Endothelial cell of umbilical vein (primary cell): Measurements from ENCODE around the gene DYNLT2. TPM values are rescaled to one million over a fixed set of nuclear protein-coding genes. Genes with fewer than 3 reads are reported as not detected.

Source experiments
- BruUV-seq: library from RNA; stranded (reverse); fragments of 400-500 nt; replicated peaks from 2 replicates; lab custom pipeline; 2021; lab: Mats Ljungman, UMichigan
- CTCF ChIA-PET: fragments of 300-600, 350-600 bp; sonication (Branson Sonifier 250); formaldehyde crosslinking; loops from one replicate; lab custom pipeline; 2021; ENCODE audit warnings: antibody characterized with exemption, inconsistent platforms; lab: Charles Lee
- POLR2A ChIA-PET: fragments of 300-600, 350-600 bp; sonication (Branson Sonifier 250); formaldehyde crosslinking; loops from one replicate; lab custom pipeline; 2021; ENCODE audit warnings: antibody characterized with exemption, inconsistent platforms; lab: Charles Lee
- DNase-seq: peaks from one replicate; pipeline ENCODE4 v3.0.0-alpha.2; 2011; ENCODE audit warnings: low read depth, low spot score
- FAIRE-seq: peaks from 2 replicates; lab custom pipeline; 2011; peaks lifted over from hg19 to GRCh38; lab: Jason Lieb, UNC
- H2AFZ ChIP-seq: 2 replicates; pipeline ENCODE4 v1.6.0; 2012; ENCODE audit warnings: low read depth, low read length, control low read depth, inconsistent platforms
- H3K27ac ChIP-seq: 2 replicates; pipeline ENCODE4 v1.5.1; 2011; ENCODE audit warnings: low read depth, mild to moderate bottlenecking, control low read depth, low read length, moderate library complexity; ENCODE audit not compliant: insufficient read depth
- H3K27me3 ChIP-seq, 2 experiments: 2 replicates each; pipeline versions ENCODE4 v1.6.0 to v1.6.1; 2011; ENCODE audit warnings: low read length in 2 of 2, mixed read lengths in 1 of 2; ENCODE audit not compliant: control insufficient read depth in 2 of 2, insufficient read depth in 2 of 2
- H3K36me3 ChIP-seq, 2 experiments: 2 replicates in 1 of 2; 3 replicates in 1 of 2; pipeline ENCODE4 v1.5.1; 2011; ENCODE audit warnings: low read length in 2 of 2, mild to moderate bottlenecking in 1 of 2, moderate library complexity in 1 of 2; ENCODE audit not compliant: control insufficient read depth in 2 of 2, insufficient read depth in 2 of 2; ENCODE audit errors: extremely low read depth in 1 of 2
- H3K4me1 ChIP-seq: 3 replicates; pipeline ENCODE4 v1.5.1; 2011; ENCODE audit warnings: mild to moderate bottlenecking, low read length; ENCODE audit not compliant: control insufficient read depth, insufficient read depth; ENCODE audit errors: extremely low read depth
- H3K4me2 ChIP-seq: 2 replicates; pipeline ENCODE4 v1.6.1; 2011; ENCODE audit warnings: low read length, control low read depth, mixed read lengths; ENCODE audit not compliant: insufficient read depth
- H3K4me3 ChIP-seq, 3 experiments: fragments of 200-600 bp in 1 of 3; sonication (generic), shearing (Covaris generic) in 1 of 3; replicated peaks in 1 of 3; 2 replicates each; pipeline ENCODE4 v1.5.1; 2011 to 2016; ENCODE audit warnings: control low read depth in 3 of 3, low read length in 3 of 3, mild to moderate bottlenecking in 2 of 3, inconsistent platforms in 1 of 3, low read depth in 1 of 3, moderate library complexity in 1 of 3; ENCODE audit not compliant: insufficient read depth in 1 of 3
- H3K79me2 ChIP-seq: 2 replicates; pipeline ENCODE4 v1.6.0; 2012; ENCODE audit warnings: low read length, inconsistent platforms; ENCODE audit not compliant: control insufficient read depth, insufficient read depth
- H3K9ac ChIP-seq: replicated peaks from 2 replicates; pipeline ENCODE3; 2011; ENCODE audit warnings: low read length, control low read depth; ENCODE audit not compliant: insufficient read depth; ENCODE audit errors: extremely low read depth
- H3K9me1 ChIP-seq: replicated peaks from 3 replicates; pipeline ENCODE4 v1.6.0; 2011; ENCODE audit warnings: mild to moderate bottlenecking, low read length; ENCODE audit not compliant: control insufficient read depth, insufficient read depth; ENCODE audit errors: extremely low read depth
- H3K9me3 ChIP-seq: replicated peaks from 2 replicates; pipeline ENCODE4 v1.5.1; 2012; ENCODE audit warnings: low read length, inconsistent platforms; ENCODE audit not compliant: control insufficient read depth, insufficient read depth
- H4K20me1 ChIP-seq: replicated peaks from 2 replicates; pipeline ENCODE3; 2011; ENCODE audit warnings: mild to moderate bottlenecking, low read length; ENCODE audit not compliant: control insufficient read depth, insufficient read depth; ENCODE audit errors: extremely low read depth
- EZH2 ChIP-seq: IDR thresholded peaks from 2 replicates; pipeline ENCODE4 v1.6.1; 2012; ENCODE audit warnings: borderline replicate concordance, low read depth, mild to moderate bottlenecking, moderate library complexity, low read length, inconsistent platforms; ENCODE audit not compliant: severe bottlenecking
- FOS ChIP-seq: IDR thresholded peaks from 2 replicates; pipeline ENCODE4 v1.6.1; 2011; ENCODE audit warnings: mild to moderate bottlenecking, low read length, moderate library complexity, borderline replicate concordance; ENCODE audit not compliant: insufficient read depth
- GATA2 ChIP-seq: IDR thresholded peaks from 2 replicates; pipeline ENCODE4 v1.7.0; 2011; ENCODE audit warnings: low read depth, mild to moderate bottlenecking, moderate library complexity, mixed read lengths, low read length; ENCODE audit not compliant: insufficient read length, insufficient read depth
- JUN ChIP-seq: IDR thresholded peaks from 2 replicates; pipeline ENCODE4 v1.6.1; 2011; ENCODE audit warnings: borderline replicate concordance, low read depth; ENCODE audit not compliant: insufficient read length, insufficient read depth
- MYC ChIP-seq: IDR thresholded peaks from one replicate; pipeline ENCODE4 v1.6.1; 2011; ENCODE audit warnings: mild to moderate bottlenecking, low read depth, low read length
- dilution Hi-C: fragments of 300-500 bp; cut with MboI; formaldehyde crosslinking; loops from one replicate; pipeline ENCODE4 v1.15.0; 2019; ENCODE audit warnings: low sequenced_read_pairs; ENCODE audit not compliant: extremely low pct_ligation_motif_present
- intact Hi-C: fragments of 100-400 bp; cut with micrococcal nuclease; formaldehyde crosslinking; loops from one replicate; pipeline ENCODE4 v1.10.0; 2022
- polyA plus RNA-seq, 4 experiments: library from polyadenylated mRNA; depleted of rRNA in 3 of 4; stranded (reverse) in 3 of 4; unstranded in 1 of 4; fragments of >200 nt; gene quantifications; 2 replicates each; pipeline versions ENCODE4 v1.2.1 to v1.2.3, GENCODE V29; 2011 to 2012; ENCODE audit warnings: missing spikeins in 1 of 4
- total RNA-seq: library from RNA; stranded (reverse); gene quantifications from 2 replicates; pipeline ENCODE4 v1.2.3, GENCODE V29; 2021

DYNLT2 gene
- total and polyA plus RNA-seq, 2 donors (not counting 3 experiments of a cell fraction or from before 2014, with no cell fraction given): 0.39 to 0.88 TPM

GRCh38 chr6:169726963-169727362, 24.4 kb downstream of the DYNLT2 start:
- no peak for TF ChIP-seq MYC
- no peak for TF ChIP-seq GATA2
- Histone ChIP-seq H4K20me1 (no peaks in the 10 kb centered on the region), H3K9me3 (no peaks in the 10 kb centered on the region), H3K4me3 (no peak overlapping the region), H3K79me2 (peaks cover 6% of the 10 kb centered on the region), H3K27ac (no peak overlapping the region), H3K9me1 (no peaks in the 10 kb centered on the region), H3K4me1 (peaks cover 20% of the 10 kb centered on the region), H3K4me2 (no peak overlapping the region), H3K27me3 (no peaks in the 10 kb centered on the region), H3K9ac (no peak overlapping the region), H2AFZ (no peak overlapping the region), H3K36me3 (no peaks in the 10 kb centered on the region)
- no TSS peak for BruUV-seq
- ChIA-PET CTCF (no interaction called here), POLR2A (no interaction called here)
- no peak for DNase-seq
- dilution Hi-C loops (no loop called here), intact Hi-C loops (loop anchor here (10.0 kb wide), 2 partner anchors 208 to 772 kb away; no protein-coding TSS in a partner anchor)
- FAIRE-seq: no peak

- Histone ChIP-seq H3K9ac (no peak overlapping the region), H3K4me1 (peaks cover 28% of the 10 kb centered on the region), H3K36me3 (no peaks in the 10 kb centered on the region), H3K9me1 (no peaks in the 10 kb centered on the region), H3K4me3 (no peak overlapping the region), H4K20me1 (no peaks in the 10 kb centered on the region), H3K79me2 (peaks cover 15% of the 10 kb centered on the region), H3K9me3 (no peaks in the 10 kb centered on the region), H2AFZ (no peak overlapping the region), H3K27me3 (no peaks in the 10 kb centered on the region), H3K27ac (peak overlapping the region; percentile 95), H3K4me2 (no peak overlapping the region)
- TF ChIP-seq EZH2 (no peak), FOS (no peak), JUN (no peak)
- POLR2A ChIA-PET: no interaction called here
- intact Hi-C loops: loop anchor here (10.0 kb wide), 2 partner anchors 209 to 771 kb away; no protein-coding TSS in a partner anchor
- dilution Hi-C loops: no loop called here
- no peak for FAIRE-seq
- DNase-seq: no peak
- no TSS peak for BruUV-seq
- CTCF ChIA-PET: interaction anchor here (1.1 to 1.8 kb wide), 5 partner anchors 16 to 64 kb away, joined by 3 to 9 read pairs (median 3); partner anchors contain the start of genes C6orf120, DYNLT2, ERMARD and WDR27
Measured at GRCh38 chr6:169726049-169726400, 25.3 kb downstream of the DYNLT2 start.
